WTC11 (cell line): ENCODE data around the gene RBCK1. TPM values are rescaled to one million over a fixed set of nuclear protein-coding genes. Genes with fewer than 3 reads are reported as not detected.

Experiments used
- ATAC-seq: fragments of 200-7000 bp; cut with Tn5 transposase; 2 replicates; pipeline ENCODE4 v1.10.0; 2021; ENCODE audit warnings: mild to moderate bottlenecking, moderate library complexity
- CTCF ChIA-PET: fragments of 300-600 bp; sonication (Branson Sonifier 250); formaldehyde crosslinking; loops from one replicate; lab custom pipeline; 2021; ENCODE audit warnings: antibody characterized with exemption; lab: Charles Lee
- POLR2A ChIA-PET: fragments of 350-600 bp; sonication (Branson Sonifier 250); formaldehyde crosslinking; loops from one replicate; lab custom pipeline; 2021; ENCODE audit warnings: antibody characterized with exemption; lab: Charles Lee
- DNase-seq: peaks from one replicate; pipeline ENCODE4 v3.0.0; 2021; ENCODE audit warnings: low spot score
- H3K27ac Mint-ChIP-seq: 2 replicates; pipeline ENCODE4 v1.8.0; 2021; ENCODE audit warnings: mixed read lengths
- H3K27me3 Mint-ChIP-seq: 2 replicates; pipeline ENCODE4 v1.8.0; 2021; ENCODE audit warnings: low read depth, mild to moderate bottlenecking, moderate library complexity, mixed read lengths
- H3K36me3 Mint-ChIP-seq: 2 replicates; pipeline ENCODE4 v1.8.0; 2021; ENCODE audit warnings: mixed read lengths
- H3K4me1 Mint-ChIP-seq: 2 replicates; pipeline ENCODE4 v1.8.0; 2022; ENCODE audit warnings: mixed read lengths
- H3K4me3 Mint-ChIP-seq: 2 replicates; pipeline ENCODE4 v1.8.0; 2021; ENCODE audit warnings: mild to moderate bottlenecking, moderate library complexity, mixed read lengths
- H3K9me3 Mint-ChIP-seq: 2 replicates; pipeline ENCODE4 v1.8.0; 2021; ENCODE audit warnings: mixed read lengths
- GABPB1 ChIP-seq: sonication (generic); formaldehyde crosslinking; IDR thresholded peaks from 2 replicates; pipeline ENCODE4 v1.8.1; 2023; ENCODE audit warnings: mild to moderate bottlenecking, missing genetic modification reagents
- JAZF1 ChIP-seq: fragments of 250-450 bp; sonication (Bioruptor Pico); IDR thresholded peaks from 2 replicates; pipeline ENCODE4 v1.9.0; 2021; ENCODE audit warnings: moderate library complexity, mild to moderate bottlenecking, inconsistent platforms
- KAT7 ChIP-seq: sonication (generic); formaldehyde crosslinking; IDR thresholded peaks from 2 replicates; pipeline ENCODE4 v1.8.1; 2023; ENCODE audit warnings: missing genetic modification reagents, mild to moderate bottlenecking, borderline replicate concordance
- NR2C2 ChIP-seq: sonication (generic); formaldehyde crosslinking; IDR thresholded peaks from 2 replicates; pipeline ENCODE4 v1.8.0; 2022; ENCODE audit warnings: mild to moderate bottlenecking, missing genetic modification reagents
- OVOL2 ChIP-seq: fragments of 250-450 bp; sonication (Bioruptor Pico); IDR thresholded peaks from 2 replicates; pipeline ENCODE4 v1.9.0; 2021; ENCODE audit warnings: mild to moderate bottlenecking, borderline replicate concordance
- RELA ChIP-seq: sonication (generic); formaldehyde crosslinking; IDR thresholded peaks from 2 replicates; pipeline ENCODE4 v1.8.1; 2022; ENCODE audit warnings: missing genetic modification reagents, mild to moderate bottlenecking, borderline replicate concordance
- RORB ChIP-seq: fragments of 250-450 bp; sonication (Bioruptor Pico); IDR thresholded peaks from 2 replicates; pipeline ENCODE4 v1.9.0; 2021; ENCODE audit warnings: mild to moderate bottlenecking
- ZNF219 ChIP-seq: sonication (generic); formaldehyde crosslinking; IDR thresholded peaks from 2 replicates; pipeline ENCODE4 v1.8.0; 2023; ENCODE audit warnings: missing genetic modification reagents, mild to moderate bottlenecking, borderline replicate concordance
- ZNF423 ChIP-seq: fragments of 250-450 bp; sonication (Bioruptor Pico); IDR thresholded peaks from 2 replicates; pipeline ENCODE4 v2.1.2; 2022; ENCODE audit warnings: mild to moderate bottlenecking, moderate library complexity
- total RNA-seq: library from RNA; stranded (reverse); gene quantifications from 3 replicates; pipeline ENCODE4 v1.2.3, GENCODE V29; 2021
- TF ChIP-seq, protein P1 (sequence below): fragments of 250-450 bp; sonication (Bioruptor Pico); IDR thresholded peaks from 2 replicates; pipeline ENCODE4 v1.9.0; 2021; ENCODE audit warnings: mild to moderate bottlenecking
- TF ChIP-seq, protein P2 (sequence below): sonication (generic); formaldehyde crosslinking; IDR thresholded peaks from 2 replicates; pipeline ENCODE4 v1.8.0; 2023; ENCODE audit warnings: mild to moderate bottlenecking, missing genetic modification reagents
- TF ChIP-seq, protein P3 (sequence below): sonication (generic); formaldehyde crosslinking; IDR thresholded peaks from 2 replicates; pipeline ENCODE4 v1.8.1; 2023; ENCODE audit warnings: mild to moderate bottlenecking, missing genetic modification reagents, borderline replicate concordance
- TF ChIP-seq, protein P4 (sequence below): fragments of 200-600 bp; IDR thresholded peaks from 2 replicates; pipeline ENCODE4 v1.8.0; 2022; ENCODE audit warnings: antibody characterized with exemption

Gene RBCK1
- total RNA-seq, 1 experiment from 2014 or later, result 75.2 TPM

DNA sequence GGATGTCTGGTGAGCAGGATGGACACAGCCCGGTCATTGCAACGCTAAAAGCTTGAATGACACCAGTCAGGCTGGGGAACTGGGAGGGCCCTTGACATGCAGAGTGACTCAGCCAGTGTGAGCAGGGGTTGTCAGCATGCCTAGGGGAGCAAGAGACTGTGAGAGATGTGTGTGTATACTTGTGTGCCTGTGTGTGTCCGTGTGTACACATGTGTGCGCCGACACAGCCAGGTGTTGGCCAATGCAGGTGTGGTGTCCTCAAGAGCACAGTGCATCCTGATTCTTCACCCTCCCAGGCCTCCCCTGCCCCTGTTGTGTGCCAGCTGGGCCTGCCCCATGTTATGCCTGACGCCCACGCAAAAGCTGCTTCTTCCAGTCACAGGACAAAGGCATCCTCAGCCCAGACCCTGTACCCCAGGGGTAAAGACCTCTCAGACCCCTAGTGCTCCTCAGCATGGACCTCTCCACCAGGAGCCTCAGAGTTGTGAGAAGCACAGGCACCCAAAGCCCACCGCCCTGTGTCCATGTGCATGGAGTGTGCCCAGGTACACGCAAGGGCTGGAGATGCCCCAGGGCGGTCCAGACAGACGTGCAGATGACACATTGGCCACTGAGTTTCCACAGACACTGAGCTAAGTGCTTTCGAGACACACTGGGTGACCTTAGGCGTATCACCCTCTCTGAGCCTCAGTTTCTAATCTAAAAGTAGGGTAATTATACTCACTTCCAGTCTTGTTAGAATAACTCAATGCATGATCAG lies 44.6 kb upstream of the RBCK1 start:
- no peak overlapping the region for H3K4me3 Mint-ChIP-seq
- POLR2A ChIA-PET, result interaction anchor here (1.5 to 1.6 kb wide), 2 partner anchors 17 to 44 kb away, joined by 5 to 6 read pairs; partner anchors contain the start of gene TRIB3
- H3K27ac Mint-ChIP-seq, result no peak overlapping the region

DNA sequence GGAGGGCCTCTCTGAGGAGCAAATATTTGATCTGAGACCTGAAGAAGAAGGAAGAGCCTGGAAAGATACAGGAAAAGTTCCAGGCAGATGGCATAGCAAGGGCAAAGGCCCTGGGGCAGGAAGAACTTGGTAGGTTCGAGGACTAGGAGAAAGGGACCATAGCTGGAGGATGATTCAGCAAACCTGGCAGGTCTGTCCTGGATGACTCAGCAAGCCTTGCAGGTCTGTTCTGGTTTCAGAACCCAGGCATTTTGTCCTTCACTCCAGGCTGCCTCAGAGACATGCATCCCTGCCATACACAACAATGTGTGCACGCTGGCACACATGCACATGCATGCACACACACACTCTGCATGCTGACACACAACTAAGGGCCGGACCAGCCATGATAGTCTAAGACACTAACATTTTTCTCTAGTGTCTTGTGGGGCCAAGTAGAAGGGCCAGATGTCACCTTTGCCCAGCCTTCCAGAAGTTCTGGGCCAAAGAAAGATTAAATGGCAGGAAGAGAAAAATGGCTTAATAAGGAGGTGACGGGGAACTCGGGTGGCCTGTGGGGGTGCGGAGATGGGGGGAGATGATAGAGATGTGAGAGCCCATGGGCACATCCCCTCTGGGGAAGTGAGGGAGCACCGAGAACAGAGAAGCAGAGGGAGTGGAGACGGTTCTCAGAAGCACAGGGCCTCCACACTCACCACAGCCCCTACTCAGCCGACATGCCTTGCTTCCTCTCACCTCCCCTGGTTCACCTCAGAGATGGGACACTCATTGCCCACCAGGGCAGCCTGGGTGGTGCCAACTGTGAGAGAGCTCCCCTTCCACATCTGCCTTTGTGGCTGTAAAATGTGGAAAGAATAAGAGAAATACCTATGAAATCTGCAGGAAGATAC lies 42.9 kb upstream of the RBCK1 start:
- peak; percentile 62 for TF ChIP-seq GABPB1 (CRISPR knock-in tag)
- TF ChIP-seq, protein P1, sequence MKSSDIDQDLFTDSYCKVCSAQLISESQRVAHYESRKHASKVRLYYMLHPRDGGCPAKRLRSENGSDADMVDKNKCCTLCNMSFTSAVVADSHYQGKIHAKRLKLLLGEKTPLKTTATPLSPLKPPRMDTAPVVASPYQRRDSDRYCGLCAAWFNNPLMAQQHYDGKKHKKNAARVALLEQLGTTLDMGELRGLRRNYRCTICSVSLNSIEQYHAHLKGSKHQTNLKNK (CRISPR knock-in tag), result no peak
- TF ChIP-seq, all 79 proteins: peak for 1
- H3K4me1 Mint-ChIP-seq, result peaks cover 14% of the 10 kb centered on the region
- H3K27ac Mint-ChIP-seq, result no peak overlapping the region
- H3K36me3 Mint-ChIP-seq, result no peaks in the 10 kb centered on the region
- ChIA-PET CTCF (interaction anchor here (0.7 to 0.9 kb wide), 4 partner anchors 67 to 552 kb away, joined by 3 to 6 read pairs (median 3); no protein-coding TSS in a partner anchor), POLR2A (interaction anchor here (0.6 to 1.5 kb wide), 3 partner anchors 10 to 16 kb away, joined by 3 to 5 read pairs (median 3); partner anchors contain the start of gene TRIB3)
- DNase-seq, result no peak
- no peaks in the 10 kb centered on the region for H3K9me3 Mint-ChIP-seq
- peaks cover 8% of the 10 kb centered on the region; the same call in 1 of the 2 replicates for H3K27me3 Mint-ChIP-seq
- no peak overlapping the region for H3K4me3 Mint-ChIP-seq
- ATAC-seq, result no peak

More for the DNA sequence above, 44.6 kb upstream of the RBCK1 start:
- TF ChIP-seq JAZF1 (CRISPR knock-in tag) (no peak), GABPB1 (CRISPR knock-in tag) (peak; percentile 79)
- Mint-ChIP-seq H3K9me3 (no peaks in the 10 kb centered on the region), H3K36me3 (no peaks in the 10 kb centered on the region), H3K4me1 (peaks cover 23% of the 10 kb centered on the region), H3K27me3 (peaks cover 8% of the 10 kb centered on the region; the same call in 1 of the 2 replicates)
- DNase-seq (no peak), ATAC-seq (no peak)
- CTCF ChIA-PET, result interaction anchor here (0.9 to 4.7 kb wide), 10 partner anchors 8 to 377 kb away, joined by 3 to 38 read pairs (median 8); partner anchors contain the start of gene TRIB3

DNA sequence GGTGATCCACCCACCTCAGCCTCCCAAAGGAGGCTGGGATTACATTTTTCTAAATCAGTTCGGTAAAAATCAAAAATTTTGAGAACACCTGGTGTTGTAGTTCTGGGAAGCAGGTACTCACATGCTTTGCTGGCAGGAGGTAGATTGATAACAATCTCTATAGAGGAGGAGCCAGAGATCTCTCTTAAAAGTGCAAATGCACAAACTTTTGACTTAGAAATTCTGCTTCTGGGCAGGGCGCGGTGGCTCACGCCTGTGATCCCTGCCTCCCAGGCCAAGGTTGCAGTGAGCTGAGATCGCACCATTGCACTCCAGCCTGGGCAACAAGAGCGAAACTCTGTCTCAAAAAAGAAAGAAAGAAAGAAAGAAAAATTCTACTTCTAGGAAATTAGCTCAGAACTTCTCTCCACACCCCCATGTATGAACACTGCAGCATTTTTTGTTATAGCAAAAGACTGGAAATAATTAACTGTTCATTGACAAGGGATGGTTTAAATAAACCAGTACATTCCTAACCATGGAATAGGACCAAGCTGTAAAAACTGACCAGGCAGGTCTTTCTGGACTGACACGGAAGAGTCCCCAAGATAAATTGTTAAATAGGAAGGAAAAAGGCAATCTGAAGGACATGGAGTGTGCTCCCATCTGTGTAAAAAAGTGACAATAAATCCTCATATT lies 41.9 kb upstream of the RBCK1 start:
- no peak overlapping the region for H3K4me3 Mint-ChIP-seq
- POLR2A ChIA-PET, result interaction anchor here (0.6 to 1.5 kb wide), 2 partner anchors 9 to 14 kb away, joined by 3 to 5 read pairs; partner anchors contain the start of gene TRIB3
- no peaks in the 10 kb centered on the region for H3K36me3 Mint-ChIP-seq
- H3K4me1 Mint-ChIP-seq, result peaks cover 11% of the 10 kb centered on the region; the same call in 1 of the 2 replicates
- no peaks in the 10 kb centered on the region for H3K9me3 Mint-ChIP-seq
- DNase-seq, result no peak
- ATAC-seq, result no peak
- CTCF ChIA-PET, result interaction anchor here (0.7 to 1.3 kb wide), 5 partner anchors 11 to 279 kb away, joined by 3 to 5 read pairs (median 4); no protein-coding TSS in a partner anchor
- peaks cover 8% of the 10 kb centered on the region; the same call in 1 of the 2 replicates for H3K27me3 Mint-ChIP-seq
- H3K27ac Mint-ChIP-seq, result no peak overlapping the region
- TF ChIP-seq RORB (CRISPR knock-in tag) (no peak), GABPB1 (CRISPR knock-in tag) (no peak), RELA (CRISPR knock-in tag) (no peak), NR2C2 (CRISPR knock-in tag) (no peak), OVOL2 (CRISPR knock-in tag) (no peak), KAT7 (CRISPR knock-in tag) (no peak), ZNF423 (CRISPR knock-in tag) (no peak), ZNF219 (CRISPR knock-in tag) (no peak)
- TF ChIP-seq, protein P2, sequence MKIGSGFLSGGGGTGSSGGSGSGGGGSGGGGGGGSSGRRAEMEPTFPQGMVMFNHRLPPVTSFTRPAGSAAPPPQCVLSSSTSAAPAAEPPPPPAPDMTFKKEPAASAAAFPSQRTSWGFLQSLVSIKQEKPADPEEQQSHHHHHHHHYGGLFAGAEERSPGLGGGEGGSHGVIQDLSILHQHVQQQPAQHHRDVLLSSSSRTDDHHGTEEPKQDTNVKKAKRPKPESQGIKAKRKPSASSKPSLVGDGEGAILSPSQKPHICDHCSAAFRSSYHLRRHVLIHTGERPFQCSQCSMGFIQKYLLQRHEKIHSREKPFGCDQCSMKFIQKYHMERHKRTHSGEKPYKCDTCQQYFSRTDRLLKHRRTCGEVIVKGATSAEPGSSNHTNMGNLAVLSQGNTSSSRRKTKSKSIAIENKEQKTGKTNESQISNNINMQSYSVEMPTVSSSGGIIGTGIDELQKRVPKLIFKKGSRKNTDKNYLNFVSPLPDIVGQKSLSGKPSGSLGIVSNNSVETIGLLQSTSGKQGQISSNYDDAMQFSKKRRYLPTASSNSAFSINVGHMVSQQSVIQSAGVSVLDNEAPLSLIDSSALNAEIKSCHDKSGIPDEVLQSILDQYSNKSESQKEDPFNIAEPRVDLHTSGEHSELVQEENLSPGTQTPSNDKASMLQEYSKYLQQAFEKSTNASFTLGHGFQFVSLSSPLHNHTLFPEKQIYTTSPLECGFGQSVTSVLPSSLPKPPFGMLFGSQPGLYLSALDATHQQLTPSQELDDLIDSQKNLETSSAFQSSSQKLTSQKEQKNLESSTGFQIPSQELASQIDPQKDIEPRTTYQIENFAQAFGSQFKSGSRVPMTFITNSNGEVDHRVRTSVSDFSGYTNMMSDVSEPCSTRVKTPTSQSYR (CRISPR knock-in tag), result no peak
- TF ChIP-seq, protein P3, sequence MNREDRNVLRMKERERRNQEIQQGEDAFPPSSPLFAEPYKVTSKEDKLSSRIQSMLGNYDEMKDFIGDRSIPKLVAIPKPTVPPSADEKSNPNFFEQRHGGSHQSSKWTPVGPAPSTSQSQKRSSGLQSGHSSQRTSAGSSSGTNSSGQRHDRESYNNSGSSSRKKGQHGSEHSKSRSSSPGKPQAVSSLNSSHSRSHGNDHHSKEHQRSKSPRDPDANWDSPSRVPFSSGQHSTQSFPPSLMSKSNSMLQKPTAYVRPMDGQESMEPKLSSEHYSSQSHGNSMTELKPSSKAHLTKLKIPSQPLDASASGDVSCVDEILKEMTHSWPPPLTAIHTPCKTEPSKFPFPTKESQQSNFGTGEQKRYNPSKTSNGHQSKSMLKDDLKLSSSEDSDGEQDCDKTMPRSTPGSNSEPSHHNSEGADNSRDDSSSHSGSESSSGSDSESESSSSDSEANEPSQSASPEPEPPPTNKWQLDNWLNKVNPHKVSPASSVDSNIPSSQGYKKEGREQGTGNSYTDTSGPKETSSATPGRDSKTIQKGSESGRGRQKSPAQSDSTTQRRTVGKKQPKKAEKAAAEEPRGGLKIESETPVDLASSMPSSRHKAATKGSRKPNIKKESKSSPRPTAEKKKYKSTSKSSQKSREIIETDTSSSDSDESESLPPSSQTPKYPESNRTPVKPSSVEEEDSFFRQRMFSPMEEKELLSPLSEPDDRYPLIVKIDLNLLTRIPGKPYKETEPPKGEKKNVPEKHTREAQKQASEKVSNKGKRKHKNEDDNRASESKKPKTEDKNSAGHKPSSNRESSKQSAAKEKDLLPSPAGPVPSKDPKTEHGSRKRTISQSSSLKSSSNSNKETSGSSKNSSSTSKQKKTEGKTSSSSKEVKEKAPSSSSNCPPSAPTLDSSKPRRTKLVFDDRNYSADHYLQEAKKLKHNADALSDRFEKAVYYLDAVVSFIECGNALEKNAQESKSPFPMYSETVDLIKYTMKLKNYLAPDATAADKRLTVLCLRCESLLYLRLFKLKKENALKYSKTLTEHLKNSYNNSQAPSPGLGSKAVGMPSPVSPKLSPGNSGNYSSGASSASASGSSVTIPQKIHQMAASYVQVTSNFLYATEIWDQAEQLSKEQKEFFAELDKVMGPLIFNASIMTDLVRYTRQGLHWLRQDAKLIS (CRISPR knock-in tag), result no peak
- TF ChIP-seq, protein P4, sequence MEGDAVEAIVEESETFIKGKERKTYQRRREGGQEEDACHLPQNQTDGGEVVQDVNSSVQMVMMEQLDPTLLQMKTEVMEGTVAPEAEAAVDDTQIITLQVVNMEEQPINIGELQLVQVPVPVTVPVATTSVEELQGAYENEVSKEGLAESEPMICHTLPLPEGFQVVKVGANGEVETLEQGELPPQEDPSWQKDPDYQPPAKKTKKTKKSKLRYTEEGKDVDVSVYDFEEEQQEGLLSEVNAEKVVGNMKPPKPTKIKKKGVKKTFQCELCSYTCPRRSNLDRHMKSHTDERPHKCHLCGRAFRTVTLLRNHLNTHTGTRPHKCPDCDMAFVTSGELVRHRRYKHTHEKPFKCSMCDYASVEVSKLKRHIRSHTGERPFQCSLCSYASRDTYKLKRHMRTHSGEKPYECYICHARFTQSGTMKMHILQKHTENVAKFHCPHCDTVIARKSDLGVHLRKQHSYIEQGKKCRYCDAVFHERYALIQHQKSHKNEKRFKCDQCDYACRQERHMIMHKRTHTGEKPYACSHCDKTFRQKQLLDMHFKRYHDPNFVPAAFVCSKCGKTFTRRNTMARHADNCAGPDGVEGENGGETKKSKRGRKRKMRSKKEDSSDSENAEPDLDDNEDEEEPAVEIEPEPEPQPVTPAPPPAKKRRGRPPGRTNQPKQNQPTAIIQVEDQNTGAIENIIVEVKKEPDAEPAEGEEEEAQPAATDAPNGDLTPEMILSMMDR, result no peak
